ENCODE results near the gene ZNF792.
A peak's percentile ranks its signal among the peaks of the same experiment; 100 is the strongest.
"Not testable (repeated sequence)": the region's sequence is repeated elsewhere in the genome, so short reads cannot be mapped to it uniquely, and the experiment has no call there.

The ZNF792 gene

GRCh38 chr19:34963573-34964406, at the start of gene ZNF792:
Gene ZNF792, minus strand, starts transcription at chr19:34964229. Its CDS starts 567 bp downstream, at chr19:34963662.
- no peaks in the 10 kb centered on the region for H3K36me3 ChIP-seq (ENCODE audit: insufficient read depth, low read length)
- TF ChIP-seq EZH2 (IDR thresholded peaks at IDR 0.05) (no peak), POLR2AphosphoS5 (IDR thresholded peaks at IDR 0.05; ENCODE audit: borderline replicate concordance, low read depth, low read length) (no peak), FOXP2 (optimal IDR thresholded peaks at IDR 0.05; ENCODE audit: control extremely low read depth, extremely low read length, insufficient read depth) (no peak)
- no peaks in the 10 kb centered on the region for H3K9me3 ChIP-seq (ENCODE audit: low read depth, low read length)
- peak within 1 kb of the TSS; percentile 58 for H3K4me3 ChIP-seq
- H3K9ac ChIP-seq (ENCODE audit: insufficient read length), result no peak within 1 kb of the TSS
- no peak within 1 kb of the TSS for H3K27ac ChIP-seq
- DNase-seq (ENCODE audit: low read depth, low spot score), result no peak

GRCh38 chr19:35013041-35013819, 49.2 kb upstream of the ZNF792 start:
- H3K9me3 ChIP-seq (ENCODE audit: low read depth, low read length), result no peaks in the 10 kb centered on the region
- H3K4me3 ChIP-seq, result no peak overlapping the region
- TF ChIP-seq POLR2AphosphoS5 (IDR thresholded peaks at IDR 0.05; ENCODE audit: borderline replicate concordance, low read depth, low read length), result no peak; the same call in 1 of the 2 replicates
- no peak for TF ChIP-seq FOXP2 (optimal IDR thresholded peaks at IDR 0.05; ENCODE audit: control extremely low read depth, extremely low read length, insufficient read depth)
- TF ChIP-seq EZH2 (IDR thresholded peaks at IDR 0.05), result no peak
- peaks cover 40% of the 10 kb centered on the region; the same call in 1 of the 2 replicates for H3K36me3 ChIP-seq (ENCODE audit: insufficient read depth, low read length)
- H3K9ac ChIP-seq (ENCODE audit: insufficient read length), result no peak overlapping the region
- no peak for DNase-seq (ENCODE audit: low read depth, low spot score)
- H3K27ac ChIP-seq, result no peak overlapping the region

- no peak overlapping the region for H3K4me3 ChIP-seq
- no peak for DNase-seq (ENCODE audit: low read depth, low spot score)
- no peak overlapping the region for H3K27ac ChIP-seq
- H3K36me3 ChIP-seq (ENCODE audit: insufficient read depth, low read length), result peaks cover 34% of the 10 kb centered on the region; the same call in 1 of the 2 replicates
- H3K9ac ChIP-seq (ENCODE audit: insufficient read length), result no peak overlapping the region
- H3K9me3 ChIP-seq (ENCODE audit: low read depth, low read length), result no peaks in the 10 kb centered on the region
- no peak for TF ChIP-seq FOXP2 (optimal IDR thresholded peaks at IDR 0.05; ENCODE audit: control extremely low read depth, extremely low read length, insufficient read depth)
- no peak for TF ChIP-seq POLR2AphosphoS5 (IDR thresholded peaks at IDR 0.05; ENCODE audit: borderline replicate concordance, low read depth, low read length)
- TF ChIP-seq EZH2 (IDR thresholded peaks at IDR 0.05), result no peak
Observed at GRCh38 chr19:35011737-35012682, 48.0 kb upstream of the ZNF792 start.

- peaks cover 34% of the 10 kb centered on the region; the same call in 1 of the 2 replicates for H3K36me3 ChIP-seq (ENCODE audit: insufficient read depth, low read length)
- TF ChIP-seq EZH2 (IDR thresholded peaks at IDR 0.05), result no peak
- TF ChIP-seq POLR2AphosphoS5 (IDR thresholded peaks at IDR 0.05; ENCODE audit: borderline replicate concordance, low read depth, low read length), result no peak; the same call in 1 of the 2 replicates
- no peak for TF ChIP-seq FOXP2 (optimal IDR thresholded peaks at IDR 0.05; ENCODE audit: control extremely low read depth, extremely low read length, insufficient read depth)
Observed at GRCh38 chr19:35011091-35011689, 47.2 kb upstream of the ZNF792 start.

GRCh38 chr19:35009424-35010415, 45.7 kb upstream of the ZNF792 start:
- peaks cover 25% of the 10 kb centered on the region; the same call in 1 of the 2 replicates for H3K36me3 ChIP-seq (ENCODE audit: insufficient read depth, low read length)
- no peak for DNase-seq (ENCODE audit: low read depth, low spot score)
- no peaks in the 10 kb centered on the region for H3K9me3 ChIP-seq (ENCODE audit: low read depth, low read length)
- TF ChIP-seq FOXP2 (optimal IDR thresholded peaks at IDR 0.05; ENCODE audit: control extremely low read depth, extremely low read length, insufficient read depth) (no peak), EZH2 (IDR thresholded peaks at IDR 0.05) (no peak), POLR2AphosphoS5 (IDR thresholded peaks at IDR 0.05; ENCODE audit: borderline replicate concordance, low read depth, low read length) (no peak)
- H3K9ac ChIP-seq (ENCODE audit: insufficient read length), result no peak overlapping the region
- H3K4me3 ChIP-seq, result no peak overlapping the region
- no peak overlapping the region for H3K27ac ChIP-seq

More at GRCh38 chr19:35011091-35011689, 47.2 kb upstream of the ZNF792 start:
- H3K9ac ChIP-seq (ENCODE audit: insufficient read length), result no peak overlapping the region
- no peaks in the 10 kb centered on the region for H3K9me3 ChIP-seq (ENCODE audit: low read depth, low read length)
- H3K4me3 ChIP-seq, result no peak overlapping the region
- no peak overlapping the region for H3K27ac ChIP-seq
- DNase-seq (ENCODE audit: low read depth, low spot score), result no peak

- no peak for TF ChIP-seq FOXP2 (optimal IDR thresholded peaks at IDR 0.05; ENCODE audit: control extremely low read depth, extremely low read length, insufficient read depth)
- Histone ChIP-seq H3K9me3 (ENCODE audit: low read depth, low read length) (no peaks in the 10 kb centered on the region), H3K27ac (no peak overlapping the region), H3K4me3 (no peak overlapping the region), H3K9ac (ENCODE audit: insufficient read length) (no peak overlapping the region), H3K36me3 (ENCODE audit: insufficient read depth, low read length) (peaks cover 25% of the 10 kb centered on the region; the same call in 1 of the 2 replicates)
- DNase-seq (ENCODE audit: low read depth, low spot score), result no peak
Observed at GRCh38 chr19:35008891-35009341, 44.9 kb upstream of the ZNF792 start.

- H3K4me3 ChIP-seq; H3K9ac ChIP-seq (ENCODE audit: insufficient read length); DNase-seq (ENCODE audit: low read depth, low spot score); H3K27ac ChIP-seq; H3K9me3 ChIP-seq (ENCODE audit: low read depth, low read length): not testable (repeated sequence)
- H3K36me3 ChIP-seq (ENCODE audit: insufficient read depth, low read length), result peaks cover 25% of the 10 kb centered on the region; the same call in 1 of the 2 replicates
Observed at GRCh38 chr19:35007427-35007826, 43.4 kb upstream of the ZNF792 start.
